PFSK-1 (cell line): ENCODE results near the gene PRR33.

Source experiments
- FOXP2 ChIP-seq: optimal IDR thresholded peaks from 2 replicates; pipeline ENCODE3; 2011; ENCODE audit warnings: borderline replicate concordance, control low read depth, inconsistent platforms; ENCODE audit not compliant: insufficient read depth; ENCODE audit errors: extremely low read length, extremely low read depth
- POLR2AphosphoS5 ChIP-seq: IDR thresholded peaks from 2 replicates; pipeline ENCODE4 v1.6.1; 2012; ENCODE audit warnings: low read depth, mild to moderate bottlenecking, control low read depth, low read length, moderate library complexity
- REST ChIP-seq, 2 experiments: IDR thresholded peaks; 2 replicates each; pipeline versions ENCODE4 v1.6.1 to v1.8.0; 2011 to 2012; ENCODE audit warnings: low read depth in 2 of 2, low read length in 2 of 2, control low read depth in 1 of 2, inconsistent platforms in 1 of 2, mild to moderate bottlenecking in 1 of 2, moderate library complexity in 1 of 2; ENCODE audit not compliant: insufficient read depth in 1 of 2
- SIN3A ChIP-seq: IDR thresholded peaks from 2 replicates; pipeline ENCODE4 v1.6.1; 2012; ENCODE audit warnings: mild to moderate bottlenecking, low read length, moderate library complexity, borderline replicate concordance; ENCODE audit not compliant: insufficient read depth
- TAF1 ChIP-seq: IDR thresholded peaks from 2 replicates; pipeline ENCODE4 v1.6.1; 2012; ENCODE audit warnings: low read length, control low read depth, borderline replicate concordance; ENCODE audit not compliant: insufficient read depth

The PRR33 gene

GRCh38 chr11:1933416-1934334 lies 42.0 kb upstream of the PRR33 start:
- TF ChIP-seq TAF1 (no peak), SIN3A (no peak), REST (IDR thresholded peaks at IDR 0.05; ENCODE audit: insufficient read depth in 1 of 2, low read depth in 2 of 2, low read length in 2 of 2) (no peak), POLR2AphosphoS5 (no peak), FOXP2 (no peak)

- no peak for TF ChIP-seq TAF1
- TF ChIP-seq SIN3A = no peak
- TF ChIP-seq POLR2AphosphoS5 = no peak
- TF ChIP-seq REST (IDR thresholded peaks at IDR 0.05; ENCODE audit: insufficient read depth in 1 of 2, low read depth in 2 of 2, low read length in 2 of 2) = no peak
- no peak for TF ChIP-seq FOXP2
Observed at GRCh38 chr11:1932681-1933080, 41.0 kb upstream of the PRR33 start.

- TF ChIP-seq FOXP2 (no peak), TAF1 (no peak), REST (IDR thresholded peaks at IDR 0.05; ENCODE audit: insufficient read depth in 1 of 2, low read depth in 2 of 2, low read length in 2 of 2) (no peak), POLR2AphosphoS5 (no peak), SIN3A (no peak)
Observed at GRCh38 chr11:1932105-1932480, 40.4 kb upstream of the PRR33 start.

GRCh38 chr11:1931341-1932104 lies 39.8 kb upstream of the PRR33 start:
- TF ChIP-seq SIN3A (no peak), POLR2AphosphoS5 (no peak), FOXP2 (no peak), REST (IDR thresholded peaks at IDR 0.05; ENCODE audit: insufficient read depth in 1 of 2, low read depth in 2 of 2, low read length in 2 of 2) (no peak), TAF1 (no peak)
